ENCODE measurements around the gene C12orf54. TPM values are rescaled to one million over a fixed set of nuclear protein-coding genes. Genes with fewer than 3 reads are reported as not detected.
"Not testable (repeated sequence)": the region's sequence is repeated elsewhere in the genome, so short reads cannot be mapped to it uniquely, and the experiment has no call there.

C12orf54 gene
- total RNA-seq, 6 experiments from 2014 or later, result not detected

DNA sequence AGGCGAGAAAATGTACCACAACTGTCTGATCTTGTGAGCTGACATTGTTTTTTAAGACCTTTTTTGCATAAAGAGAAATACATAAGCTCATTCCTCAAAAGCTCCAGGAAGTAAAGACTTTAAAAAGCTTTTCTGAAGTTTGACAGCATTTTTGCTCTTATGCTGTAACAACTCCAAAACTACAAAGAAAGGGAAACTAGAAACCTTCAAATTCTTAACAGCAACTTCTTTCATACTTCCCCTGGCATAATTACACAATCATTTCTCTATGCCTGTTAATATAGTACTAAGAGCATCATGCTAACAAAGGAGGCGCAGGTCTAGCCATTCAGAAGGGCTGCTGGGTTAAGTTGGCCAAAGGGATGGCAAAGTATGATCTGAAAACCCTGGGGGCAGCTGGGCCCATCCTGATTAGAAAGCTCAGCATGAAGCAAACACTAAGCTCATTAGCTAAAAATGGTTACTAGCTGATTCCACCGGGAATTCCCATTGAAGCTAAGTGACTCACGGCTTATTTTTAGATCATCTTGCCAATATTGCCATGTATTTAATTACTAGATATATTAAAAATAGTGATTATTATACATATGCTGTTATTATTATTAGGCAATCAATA is 36.0 kb upstream of the C12orf54 start:
- H3K27ac ChIP-seq, result no peak overlapping the region
- no peaks in the 10 kb centered on the region for H3K36me3 ChIP-seq
- intact Hi-C loops (cut with DNase I), result no loop called here
- DNase-seq (no peak), ATAC-seq (no peak)
- H3K27me3 ChIP-seq, result no peaks in the 10 kb centered on the region
- TF ChIP-seq, protein P1, sequence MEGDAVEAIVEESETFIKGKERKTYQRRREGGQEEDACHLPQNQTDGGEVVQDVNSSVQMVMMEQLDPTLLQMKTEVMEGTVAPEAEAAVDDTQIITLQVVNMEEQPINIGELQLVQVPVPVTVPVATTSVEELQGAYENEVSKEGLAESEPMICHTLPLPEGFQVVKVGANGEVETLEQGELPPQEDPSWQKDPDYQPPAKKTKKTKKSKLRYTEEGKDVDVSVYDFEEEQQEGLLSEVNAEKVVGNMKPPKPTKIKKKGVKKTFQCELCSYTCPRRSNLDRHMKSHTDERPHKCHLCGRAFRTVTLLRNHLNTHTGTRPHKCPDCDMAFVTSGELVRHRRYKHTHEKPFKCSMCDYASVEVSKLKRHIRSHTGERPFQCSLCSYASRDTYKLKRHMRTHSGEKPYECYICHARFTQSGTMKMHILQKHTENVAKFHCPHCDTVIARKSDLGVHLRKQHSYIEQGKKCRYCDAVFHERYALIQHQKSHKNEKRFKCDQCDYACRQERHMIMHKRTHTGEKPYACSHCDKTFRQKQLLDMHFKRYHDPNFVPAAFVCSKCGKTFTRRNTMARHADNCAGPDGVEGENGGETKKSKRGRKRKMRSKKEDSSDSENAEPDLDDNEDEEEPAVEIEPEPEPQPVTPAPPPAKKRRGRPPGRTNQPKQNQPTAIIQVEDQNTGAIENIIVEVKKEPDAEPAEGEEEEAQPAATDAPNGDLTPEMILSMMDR (IDR thresholded peaks at IDR 0.05), result no peak
- TF ChIP-seq POLR2A (IDR thresholded peaks at IDR 0.05), result no peak
- no peaks in the 10 kb centered on the region for H3K9me3 ChIP-seq
- H3K4me1 ChIP-seq, result no peaks in the 10 kb centered on the region
- no peak overlapping the region for H3K4me3 ChIP-seq
- WGBS (ENCODE audit: insufficient coverage, low coverage, low lambda C conversion rate, missing lambda C conversion rate), result 30% methylated on average over 4 of the region's 4 CpGs

DNA sequence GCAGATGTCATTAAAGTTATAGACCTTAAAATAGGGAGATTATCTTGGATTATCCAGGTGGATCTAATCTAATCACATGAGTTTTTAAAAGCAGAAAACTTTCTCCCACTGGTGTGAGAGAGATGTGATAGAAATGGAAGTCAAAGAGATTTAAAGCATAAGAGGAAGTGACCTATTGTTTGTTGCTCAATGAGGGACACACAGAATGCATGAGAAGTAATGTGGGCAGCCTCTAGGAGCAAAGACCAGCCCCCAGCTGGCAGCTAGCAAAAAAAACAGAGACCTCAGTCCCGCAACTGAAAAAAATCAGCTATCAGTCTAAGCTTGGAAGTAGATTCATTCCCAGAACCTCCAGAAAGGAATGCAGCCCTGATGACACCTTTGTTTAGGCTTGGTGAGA is 34.5 kb upstream of the C12orf54 start:
- Histone ChIP-seq H3K27ac (no peak overlapping the region), H3K4me3 (no peak overlapping the region), H3K27me3 (no peaks in the 10 kb centered on the region), H3K36me3 (no peaks in the 10 kb centered on the region), H3K4me1 (no peaks in the 10 kb centered on the region), H3K9me3 (no peaks in the 10 kb centered on the region)
- intact Hi-C loops (cut with DNase I), result no loop called here
- no peak for TF ChIP-seq POLR2A (IDR thresholded peaks at IDR 0.05)
- TF ChIP-seq, protein P1 (IDR thresholded peaks at IDR 0.05), result no peak
- no peak for DNase-seq
- 50% methylated on average over 1 of the region's 1 CpG for WGBS (ENCODE audit: insufficient coverage, low coverage, low lambda C conversion rate, missing lambda C conversion rate)
- no peak for ATAC-seq

DNA sequence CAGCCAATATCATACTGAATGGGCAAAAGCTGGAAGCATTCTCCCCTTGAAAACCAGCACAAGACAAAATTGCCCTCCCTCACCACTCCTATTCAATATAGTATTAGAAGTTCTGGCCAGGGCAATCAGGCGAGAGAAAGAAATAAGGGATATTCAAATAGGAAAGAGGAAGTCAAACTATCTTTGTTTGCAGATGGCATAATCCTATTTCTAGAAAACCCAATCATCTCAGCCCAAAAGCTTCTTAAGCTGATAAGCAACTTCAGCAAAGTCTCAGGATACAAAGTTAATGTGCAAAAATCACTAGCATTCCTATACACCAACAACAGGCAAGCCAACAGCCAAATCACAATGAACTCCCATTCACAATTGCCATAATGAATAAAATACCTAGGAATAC is 30.9 kb upstream of the C12orf54 start:
- TF ChIP-seq, protein P1 (IDR thresholded peaks at IDR 0.05), result no peak
- no peak for TF ChIP-seq POLR2A (IDR thresholded peaks at IDR 0.05)
- H3K36me3 ChIP-seq, result no peaks in the 10 kb centered on the region
- H3K27ac ChIP-seq, result no peak overlapping the region
- DNase-seq, result no peak
- ATAC-seq, result no peak
- H3K27me3 ChIP-seq, result no peaks in the 10 kb centered on the region
- no peaks in the 10 kb centered on the region for H3K4me1 ChIP-seq
- no peaks in the 10 kb centered on the region for H3K9me3 ChIP-seq
- WGBS (ENCODE audit: insufficient coverage, low coverage, low lambda C conversion rate, missing lambda C conversion rate), result 11% methylated on average over 1 of the region's 1 CpG
- H3K4me3 ChIP-seq, result no peak overlapping the region
- intact Hi-C loops (cut with DNase I), result no loop called here

- H3K4me1 ChIP-seq; H3K9me3 ChIP-seq; H3K36me3 ChIP-seq; H3K27me3 ChIP-seq; H3K27ac ChIP-seq; DNase-seq; ATAC-seq; H3K4me3 ChIP-seq; intact Hi-C loops (cut with DNase I): not testable (repeated sequence)
- 55% methylated on average over 2 of the region's 2 CpGs for WGBS (ENCODE audit: insufficient coverage, low coverage, low lambda C conversion rate, missing lambda C conversion rate)
Measured at GRCh38 chr12:48452961-48453360, 29.3 kb upstream of the C12orf54 start.

DNA sequence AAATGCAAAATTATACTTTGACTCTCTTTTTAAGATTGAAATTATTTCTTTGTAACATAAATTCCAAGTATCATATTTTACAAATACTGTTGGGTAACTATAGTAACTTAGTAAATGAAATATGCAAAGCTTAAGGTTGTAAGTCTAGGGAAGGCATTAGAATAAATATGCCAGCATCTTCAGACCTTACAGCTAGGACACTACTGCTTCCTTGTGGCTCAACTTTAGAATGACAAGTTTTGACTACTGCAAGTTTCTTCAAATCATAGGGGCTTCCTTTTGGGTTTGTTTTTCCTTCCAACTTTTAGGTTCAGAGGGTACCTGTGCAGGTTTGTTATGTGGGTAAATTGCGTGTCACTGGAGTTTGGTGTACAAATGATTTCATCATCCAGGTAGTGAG is 27.6 kb upstream of the C12orf54 start:
- intact Hi-C loops (cut with DNase I), result no loop called here
- no peak overlapping the region for H3K4me3 ChIP-seq
- no peaks in the 10 kb centered on the region for H3K9me3 ChIP-seq
- 50% methylated on average over 1 of the region's 1 CpG for whole genome bisulfite sequencing (ENCODE audit: insufficient coverage, low coverage, low lambda C conversion rate, missing lambda C conversion rate)
- no peak overlapping the region for H3K27ac ChIP-seq
- no peaks in the 10 kb centered on the region for H3K4me1 ChIP-seq
- no peak for DNase-seq
- peak in 3 of 4 donors; percentile 33 to 46 (median 37) for ATAC-seq
- no peaks in the 10 kb centered on the region for H3K27me3 ChIP-seq
- H3K36me3 ChIP-seq, result no peaks in the 10 kb centered on the region
- TF ChIP-seq POLR2A (IDR thresholded peaks at IDR 0.05), result no peak
- TF ChIP-seq, protein P1 (IDR thresholded peaks at IDR 0.05), result peak; percentile 30 to 36 (median 34)

Data from right lobe of liver (tissue), 6 donors.